HG03025 (cell line): ENCODE measurements around the gene OCA2.
"Not testable (repeated sequence)": the region's sequence is repeated elsewhere in the genome, so short reads cannot be mapped to it uniquely, and the experiment has no call there.

Experiments used
- ATAC-seq: cut with Tn5 transposase; IDR thresholded peaks from one replicate; pipeline ENCODE4 v1.9.1; 2021; ENCODE audit warnings: mild to moderate bottlenecking, moderate library complexity; ENCODE audit not compliant: unreplicated experiment, low FRiP score

OCA2 gene

DNA sequence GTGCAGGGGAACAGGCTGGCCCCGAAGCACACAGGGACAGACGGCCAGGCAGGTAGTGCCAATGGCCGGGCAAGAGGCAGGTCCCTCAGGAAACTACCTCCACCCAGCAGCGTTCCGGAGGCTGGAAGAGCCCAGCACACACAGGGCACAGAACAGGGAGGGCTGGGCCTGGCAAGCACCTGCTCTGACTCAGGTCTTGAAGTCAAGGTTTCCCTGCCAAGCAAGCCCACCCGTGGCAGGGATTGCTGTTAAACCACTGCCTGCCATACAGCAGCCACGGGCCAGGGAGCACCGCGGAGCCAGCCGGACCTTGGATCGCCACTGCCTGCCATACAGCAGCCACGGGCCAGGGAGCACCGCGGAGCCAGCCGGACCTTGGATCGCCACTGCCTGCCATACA, 22.5 kb upstream of the OCA2 start:
- not testable (repeated sequence) for ATAC-seq

- ATAC-seq: no peak
Measured at GRCh38 chr15:28120359-28120640, 21.2 kb upstream of the OCA2 start.

- no peak for ATAC-seq
Measured at GRCh38 chr15:28118531-28118930, 19.4 kb upstream of the OCA2 start.

DNA sequence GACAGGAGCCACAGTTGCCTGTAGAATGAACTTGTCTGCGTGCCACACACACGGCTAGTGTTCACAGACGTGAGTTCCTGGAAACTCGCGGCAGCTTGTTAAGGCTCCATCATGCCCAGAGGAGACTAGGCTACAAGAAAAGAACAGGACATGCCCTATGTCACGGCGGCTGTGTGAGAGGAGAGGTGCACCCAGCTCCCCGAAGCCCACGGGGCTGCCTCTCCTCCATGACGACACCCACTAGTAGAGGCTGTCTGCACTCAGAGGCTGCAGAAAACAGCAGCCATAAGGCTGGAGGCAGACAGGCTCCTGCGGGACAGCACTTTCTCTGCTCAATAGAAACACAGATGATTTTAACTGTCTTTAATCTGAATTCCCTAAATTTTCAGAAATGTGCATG, 19.0 kb upstream of the OCA2 start:
- ATAC-seq: no peak

DNA sequence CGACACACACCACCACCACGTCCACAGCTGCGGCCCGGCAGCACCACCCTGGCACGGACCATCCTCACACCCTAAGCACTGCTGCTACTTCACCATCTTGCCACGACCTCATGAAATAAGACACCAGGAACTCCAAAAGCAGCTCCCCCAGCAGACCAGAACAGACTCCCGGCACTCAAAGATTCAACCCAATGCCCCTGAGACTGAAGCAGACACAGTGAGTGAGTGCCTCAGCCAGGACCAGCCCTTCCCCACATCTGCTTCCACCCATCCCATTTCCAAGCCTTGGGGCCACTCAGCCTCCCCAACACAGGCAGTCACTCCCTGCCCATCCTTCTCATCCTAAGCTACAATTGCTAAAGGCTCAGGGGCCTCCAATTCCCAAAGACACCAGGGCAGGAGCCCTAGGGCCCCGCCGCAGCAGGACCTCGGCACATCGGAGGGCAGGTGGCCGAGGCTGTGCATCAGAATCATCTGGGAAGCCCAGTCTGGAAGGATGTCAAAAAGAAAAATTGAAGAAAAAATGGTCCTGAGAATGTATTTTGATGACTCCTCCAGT, 18.4 kb upstream of the OCA2 start:
- no peak for ATAC-seq

DNA sequence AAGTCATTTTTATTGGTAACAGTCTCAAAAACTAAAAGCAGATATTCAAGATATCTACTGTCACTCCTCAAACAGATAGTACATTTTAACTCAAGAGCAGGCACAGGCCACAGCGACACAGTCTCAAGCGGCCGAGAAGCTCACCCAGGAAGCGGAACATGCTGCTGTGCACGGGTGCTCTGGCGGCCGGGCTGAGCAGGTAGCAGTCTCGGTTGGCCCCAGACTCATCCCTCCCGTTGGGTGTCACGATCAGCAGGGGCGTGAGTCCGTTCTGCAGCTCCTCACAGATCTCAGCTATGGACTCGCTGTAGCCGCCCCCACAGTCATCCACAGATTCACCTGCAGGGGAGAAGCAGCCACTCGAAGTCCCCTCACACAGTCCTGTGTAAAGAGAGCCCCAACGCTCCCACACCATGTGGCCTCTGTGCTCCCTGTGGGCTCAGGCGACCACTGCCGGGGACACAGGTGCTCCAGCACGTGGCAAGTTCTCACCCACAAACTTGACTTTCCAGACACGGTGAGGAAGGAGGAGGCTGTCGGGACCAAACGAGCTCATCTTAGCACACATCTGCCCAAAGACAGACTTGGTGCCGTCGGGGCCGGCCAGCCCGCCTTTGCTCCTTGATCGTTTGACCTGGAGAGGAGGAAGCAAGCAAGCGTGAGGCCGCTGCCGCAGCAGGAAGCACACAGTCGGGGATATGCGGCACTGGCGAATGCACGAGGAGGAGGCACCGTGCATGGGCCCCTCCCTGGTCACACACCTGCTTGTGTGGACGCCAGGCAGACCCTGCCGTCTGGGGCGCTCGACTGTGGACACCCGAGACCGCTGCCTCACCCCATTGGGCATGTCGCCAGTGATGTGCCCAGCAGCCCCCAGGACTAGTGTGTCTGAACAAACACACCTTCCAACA, 17.7 kb upstream of the OCA2 start:
- ATAC-seq: no peak

GRCh38 chr15:28115871-28116270, 16.8 kb upstream of the OCA2 start:
- ATAC-seq: no peak

- ATAC-seq: no peak
Measured at GRCh38 chr15:28114721-28115622, 15.9 kb upstream of the OCA2 start.

DNA sequence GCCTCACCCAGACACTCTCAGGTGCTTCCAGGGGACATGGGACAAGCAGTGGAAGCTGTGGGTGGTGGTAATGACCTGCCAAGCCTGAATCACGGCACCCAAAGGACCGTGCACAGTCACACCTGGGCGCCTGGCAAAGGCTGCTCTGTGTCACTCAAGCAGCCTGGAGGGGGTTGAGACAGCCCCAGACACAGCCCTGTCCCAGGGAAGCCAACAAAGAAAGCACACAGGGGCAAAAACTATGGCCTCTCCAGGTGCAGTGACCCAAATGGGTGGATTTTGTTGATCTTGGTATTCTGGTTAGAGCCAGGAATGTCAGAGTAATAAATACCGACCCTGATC, 15.0 kb upstream of the OCA2 start:
- ATAC-seq: no peak

DNA sequence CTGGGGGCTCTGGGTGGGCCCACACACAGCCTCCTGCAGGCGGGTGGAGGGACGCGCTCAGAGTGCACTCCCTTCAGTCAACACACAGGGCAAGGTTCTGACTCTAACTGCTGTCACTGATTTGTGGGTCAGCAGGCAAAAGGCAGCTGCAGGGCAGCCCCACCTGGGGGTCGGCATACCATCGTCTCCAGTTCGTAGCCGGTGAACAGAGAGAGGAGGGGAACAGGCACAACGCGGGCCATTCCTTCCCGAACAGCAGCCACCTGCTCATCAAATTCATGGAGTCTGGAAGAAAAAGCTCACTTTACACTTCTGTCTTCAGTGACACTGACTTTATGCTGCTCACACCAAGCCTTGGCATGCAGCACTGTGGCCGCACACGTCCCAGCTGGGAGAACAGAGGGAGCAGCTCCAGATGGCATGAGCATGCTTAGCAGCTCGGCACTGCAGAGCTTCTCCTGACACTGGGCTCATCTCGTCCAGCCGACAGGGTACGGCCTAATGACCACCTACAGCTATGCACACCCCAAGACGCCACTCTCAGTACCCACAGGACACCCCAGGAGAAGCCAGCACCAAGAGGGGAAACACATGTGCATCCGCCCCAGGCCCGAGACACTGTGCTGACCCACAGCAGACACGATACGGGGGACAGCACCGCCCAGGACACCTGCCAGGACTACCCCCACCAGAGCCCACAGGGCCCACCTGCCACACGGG, 14.4 kb upstream of the OCA2 start:
- ATAC-seq: no peak

- no peak for ATAC-seq
Measured at GRCh38 chr15:28112962-28113361, 13.8 kb upstream of the OCA2 start.

- ATAC-seq: no peak
Measured at GRCh38 chr15:28112101-28112760, 13.1 kb upstream of the OCA2 start.

DNA sequence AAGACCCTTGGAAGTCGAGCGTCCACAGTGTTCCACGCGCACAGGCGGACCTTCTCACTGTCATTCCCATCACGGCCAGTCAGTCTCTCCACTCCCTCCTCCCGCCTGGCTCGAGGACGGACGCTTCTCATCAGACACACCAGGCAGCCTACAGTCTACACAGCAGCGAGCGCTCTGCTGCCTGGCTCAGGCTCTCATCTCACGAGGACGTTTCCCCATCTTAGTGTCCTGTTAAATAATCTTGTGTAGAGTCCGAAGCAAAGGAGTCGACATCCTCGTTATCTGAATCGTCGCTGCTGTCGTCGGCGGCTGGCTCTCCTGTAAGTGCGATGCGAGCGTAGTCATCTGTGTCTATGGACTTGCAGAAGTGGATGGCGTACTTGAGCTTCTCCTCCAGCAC, 12.4 kb upstream of the OCA2 start:
- ATAC-seq: no peak

GRCh38 chr15:28110481-28110881, 11.4 kb upstream of the OCA2 start:
- no peak for ATAC-seq

DNA sequence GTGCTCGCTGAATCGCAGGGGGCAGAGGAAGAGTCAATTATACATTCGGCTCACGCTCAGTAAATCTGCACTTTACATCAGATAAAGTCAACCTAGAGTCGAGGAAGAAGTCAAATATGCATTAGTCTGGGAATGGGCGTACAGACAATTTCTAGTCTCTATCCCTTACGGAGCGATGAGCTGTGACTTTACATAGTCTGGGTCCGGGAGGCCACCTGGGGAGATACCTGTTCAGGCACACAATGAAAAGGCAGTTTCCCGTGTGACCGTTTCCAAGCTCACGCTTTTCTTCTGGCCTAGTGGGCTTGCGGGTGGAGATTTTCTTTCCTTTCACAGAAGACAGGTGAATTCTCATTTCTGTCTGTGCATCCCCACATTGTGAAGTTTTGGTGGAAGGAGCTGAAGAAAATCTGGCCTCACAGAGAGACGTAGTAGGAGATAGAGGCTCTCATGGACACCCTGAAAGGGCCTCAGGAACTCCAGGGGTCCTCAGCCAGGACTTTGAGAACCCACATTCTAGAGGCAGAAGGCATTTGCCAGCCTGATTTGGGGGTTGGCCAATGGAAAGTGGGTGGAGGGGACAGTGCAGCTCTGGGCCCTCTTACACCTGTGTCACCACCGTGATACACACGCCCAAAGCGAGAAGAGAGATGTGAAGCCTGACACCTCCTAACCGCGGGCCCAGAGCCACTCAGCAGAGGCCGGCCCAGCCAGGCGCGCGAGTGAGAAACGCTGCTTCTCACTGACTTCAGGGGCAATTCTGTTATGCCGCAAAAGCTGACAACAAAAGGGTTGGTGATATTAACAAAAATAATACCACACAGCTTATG, 10.7 kb upstream of the OCA2 start:
- no peak for ATAC-seq

GRCh38 chr15:28107904-28108275, 8.8 kb upstream of the OCA2 start:
- ATAC-seq: no peak

DNA sequence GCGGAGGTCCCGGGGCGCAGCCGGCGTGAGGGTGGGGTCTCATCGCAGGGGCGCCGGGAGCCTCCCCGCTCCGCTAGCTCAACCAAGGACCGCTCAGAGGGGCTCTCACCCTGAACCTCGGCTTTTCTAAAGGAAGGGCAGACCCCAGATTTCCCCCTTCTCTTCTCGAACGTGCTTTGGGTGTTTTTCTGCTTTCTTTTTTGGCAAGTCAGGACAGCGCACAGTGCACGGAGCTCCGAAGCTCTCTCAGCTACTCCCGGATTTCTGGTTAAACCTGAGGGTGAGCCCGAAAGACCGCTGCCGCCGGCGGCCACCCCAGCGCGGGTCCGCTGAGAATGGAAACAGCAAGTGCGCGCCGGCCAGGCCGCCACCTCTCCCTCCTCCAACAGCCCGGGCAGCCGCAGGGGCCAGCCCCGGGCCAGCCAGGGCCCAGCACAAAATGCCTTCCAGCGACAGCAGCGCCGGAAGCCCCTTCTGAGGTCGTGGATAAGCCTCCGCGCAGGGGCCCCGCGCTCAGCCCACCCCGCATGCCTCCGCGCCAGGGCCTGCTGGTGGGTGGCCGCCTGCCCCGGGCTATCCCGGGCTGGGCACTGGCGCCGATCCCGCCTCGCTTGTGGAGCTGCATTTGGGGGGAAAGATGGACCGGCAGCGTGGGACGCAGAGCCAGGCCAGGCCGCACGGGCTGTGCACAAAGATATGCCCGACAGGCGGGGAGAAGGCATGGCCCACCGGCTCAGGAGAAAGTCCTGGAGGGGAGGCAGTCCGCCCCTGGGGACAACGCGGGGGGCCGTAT, 8.2 kb upstream of the OCA2 start:
- no peak for ATAC-seq

- ATAC-seq: no peak
Measured at GRCh38 chr15:28106294-28107110, 7.4 kb upstream of the OCA2 start.
